GM21717 (cell line): ENCODE data around the gene PPARG.
"Not testable (repeated sequence)": the region's sequence is repeated elsewhere in the genome, so short reads cannot be mapped to it uniquely, and the experiment has no call there.

Source experiments
- ATAC-seq: cut with Tn5 transposase; IDR thresholded peaks from one replicate; pipeline ENCODE4 v1.9.1; 2021; ENCODE audit warnings: mild to moderate bottlenecking, moderate library complexity; ENCODE audit not compliant: unreplicated experiment

Gene PPARG

DNA sequence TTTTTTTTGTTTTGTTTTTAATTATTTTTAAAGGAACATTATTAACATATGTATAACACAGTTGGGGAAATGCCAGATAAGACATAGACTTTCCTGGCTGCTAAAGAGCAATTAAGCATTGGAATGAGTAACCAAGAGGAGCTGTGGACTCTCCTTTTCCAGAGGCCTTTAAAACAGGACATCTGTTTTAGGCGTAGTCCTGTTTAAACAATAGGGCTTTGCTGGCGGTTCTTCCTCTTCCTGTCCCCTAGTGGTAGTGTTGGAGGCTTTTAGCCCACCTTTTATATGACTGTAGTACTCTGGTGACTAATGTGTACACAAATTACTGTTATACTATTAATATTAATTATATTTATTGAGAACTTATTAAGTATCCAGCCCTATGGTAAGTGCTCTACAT, 81.9 kb downstream of the PPARG start:
- ATAC-seq: no peak

DNA sequence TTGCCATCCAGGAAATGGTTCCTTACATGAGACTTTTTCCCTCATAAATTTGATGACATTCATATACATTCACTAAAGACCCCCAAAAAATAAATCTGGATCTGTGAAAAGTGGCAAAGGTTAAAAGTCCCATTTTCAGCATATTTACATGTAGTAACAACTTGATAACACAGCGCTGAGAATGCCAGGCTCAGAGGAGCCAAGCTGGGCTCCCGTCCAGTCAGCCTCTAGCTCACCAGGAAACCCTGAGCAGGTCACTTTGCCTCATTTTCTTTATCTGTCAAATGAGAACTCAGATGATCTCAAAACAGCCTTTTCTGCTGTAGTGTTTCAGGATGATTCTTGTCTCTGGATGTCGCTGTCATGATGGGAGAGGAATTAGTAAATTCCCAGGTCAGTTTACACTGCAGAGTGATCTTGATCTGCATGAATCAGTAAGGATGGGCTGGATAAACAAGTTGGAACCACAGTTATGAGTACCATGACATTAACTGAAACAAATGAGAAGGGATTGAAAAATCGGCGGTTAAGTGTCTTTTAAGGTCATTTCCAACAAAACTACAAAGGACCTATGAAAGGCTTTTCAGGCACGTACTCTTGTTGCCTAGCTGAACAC, 82.8 kb downstream of the PPARG start:
- ATAC-seq: no peak

DNA sequence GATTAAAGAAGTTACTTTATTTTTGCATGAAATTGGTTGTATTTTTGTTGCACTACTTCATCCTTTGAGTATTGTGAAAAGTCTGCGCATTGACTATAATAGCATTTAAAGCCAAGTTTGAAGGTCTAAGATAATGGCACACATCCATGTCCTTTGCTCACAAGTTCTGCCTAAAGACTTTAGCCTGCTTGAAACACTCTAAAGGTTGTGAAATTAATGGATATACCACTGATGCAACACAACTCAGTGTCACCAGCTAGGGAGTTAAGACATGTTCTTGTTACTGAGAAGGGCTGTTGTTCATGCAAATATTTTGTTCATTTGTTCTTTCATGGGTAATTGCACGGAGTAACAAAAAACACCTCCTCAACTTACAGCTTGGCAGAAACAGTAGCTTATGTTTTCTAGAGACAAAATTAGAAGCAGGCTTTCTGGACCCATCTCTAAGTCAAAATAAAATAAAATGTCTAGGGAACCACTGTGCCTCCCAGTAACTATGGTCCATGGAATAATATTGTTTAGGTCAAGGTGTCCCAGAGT, 83.9 kb downstream of the PPARG start:
- ATAC-seq: no peak

DNA sequence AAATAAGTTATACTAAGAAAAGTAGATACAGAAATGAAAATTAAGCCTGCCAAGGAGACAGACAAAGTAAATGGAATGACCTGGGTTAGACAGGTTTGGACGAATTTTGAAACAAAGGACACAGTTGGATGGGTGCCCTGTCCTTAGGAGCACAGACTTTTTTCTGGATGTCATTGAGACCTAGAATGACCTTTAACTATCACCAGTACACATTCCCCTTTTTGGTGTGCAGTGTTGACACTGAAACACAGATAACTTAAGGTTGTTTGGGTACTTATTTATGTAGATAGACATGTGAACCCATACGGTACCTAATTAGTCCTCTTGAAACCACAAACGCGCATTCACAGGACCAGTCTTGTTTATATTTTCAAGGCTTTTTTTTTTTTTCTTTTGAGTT, 86.7 kb downstream of the PPARG start:
- ATAC-seq: no peak

DNA sequence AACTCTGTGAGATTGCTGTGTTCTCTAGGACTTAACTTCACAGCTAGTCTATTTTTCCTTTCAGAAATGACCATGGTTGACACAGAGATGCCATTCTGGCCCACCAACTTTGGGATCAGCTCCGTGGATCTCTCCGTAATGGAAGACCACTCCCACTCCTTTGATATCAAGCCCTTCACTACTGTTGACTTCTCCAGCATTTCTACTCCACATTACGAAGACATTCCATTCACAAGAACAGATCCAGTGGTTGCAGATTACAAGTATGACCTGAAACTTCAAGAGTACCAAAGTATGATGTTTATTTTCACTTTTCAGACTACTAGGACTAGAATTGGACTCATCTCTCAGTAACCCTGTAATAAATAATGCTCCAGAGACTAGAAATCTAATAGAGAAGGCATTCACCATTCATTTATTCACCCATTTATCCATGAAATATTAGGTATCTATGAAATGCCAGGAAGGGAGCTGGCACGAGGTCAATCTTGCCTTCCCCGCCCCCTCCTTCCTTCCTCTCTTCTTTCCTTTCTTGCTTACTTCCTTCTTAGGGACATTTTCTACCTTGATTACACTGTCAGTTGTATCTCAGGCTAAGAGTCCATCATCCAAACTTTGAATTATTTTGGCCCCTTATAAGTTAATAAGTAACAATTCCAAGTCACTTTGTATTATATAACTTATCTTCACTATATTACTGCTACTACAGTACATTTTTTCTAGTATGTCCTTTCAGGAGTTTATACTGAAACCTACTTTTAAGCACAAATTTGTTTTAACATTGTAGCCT, 91.0 kb downstream of the PPARG start:
- no peak for ATAC-seq

DNA sequence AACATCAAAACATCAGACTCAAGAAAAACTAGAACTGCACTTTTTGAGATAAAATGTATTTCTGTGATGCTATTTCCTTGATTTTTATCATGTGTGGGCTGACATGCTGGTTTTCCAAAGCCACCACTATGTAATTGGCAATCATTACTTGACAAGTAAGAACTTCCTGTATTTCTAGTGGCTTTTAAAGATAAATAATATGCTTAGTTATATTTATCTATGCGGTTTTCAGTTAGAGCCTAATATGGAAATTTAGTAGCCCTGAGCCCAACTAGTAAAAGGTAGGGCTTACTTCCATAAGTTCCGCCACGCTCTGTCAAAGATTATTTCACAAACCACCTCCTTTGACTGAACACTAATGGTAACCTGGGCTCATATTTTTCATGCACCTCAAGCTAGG, 91.6 kb downstream of the PPARG start:
- ATAC-seq: no peak

DNA sequence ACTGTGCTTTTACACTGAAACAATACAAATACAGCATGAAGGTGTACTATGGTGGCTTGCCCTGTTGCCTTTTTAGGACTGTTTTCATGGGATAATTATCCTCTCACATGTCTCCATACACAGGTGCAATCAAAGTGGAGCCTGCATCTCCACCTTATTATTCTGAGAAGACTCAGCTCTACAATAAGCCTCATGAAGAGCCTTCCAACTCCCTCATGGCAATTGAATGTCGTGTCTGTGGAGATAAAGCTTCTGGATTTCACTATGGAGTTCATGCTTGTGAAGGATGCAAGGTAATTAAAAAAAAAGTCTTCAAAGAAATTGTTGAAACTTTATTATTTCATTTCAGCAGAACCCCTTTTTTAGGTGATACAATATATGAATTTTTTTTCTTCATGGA, 92.3 kb downstream of the PPARG start:
- no peak for ATAC-seq

DNA sequence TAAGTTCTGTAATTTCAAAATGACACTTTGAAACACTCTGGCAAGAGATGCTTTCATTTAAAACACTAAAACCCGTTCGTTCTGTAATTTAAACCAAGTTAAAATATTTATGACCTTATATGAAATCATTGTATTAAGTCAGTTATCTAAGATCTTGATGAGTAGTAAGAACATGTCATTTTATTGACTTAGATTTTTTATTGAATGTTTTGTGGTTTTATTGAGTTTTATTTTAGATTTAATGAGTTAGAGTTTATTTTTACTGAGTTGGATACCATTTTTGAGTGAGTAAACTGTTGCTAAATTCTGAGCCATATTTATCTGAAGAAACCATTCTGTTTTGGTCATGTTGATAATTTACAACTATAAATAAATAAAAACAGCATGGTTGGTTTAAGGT, 94.3 kb downstream of the PPARG start:
- no peak for ATAC-seq

DNA sequence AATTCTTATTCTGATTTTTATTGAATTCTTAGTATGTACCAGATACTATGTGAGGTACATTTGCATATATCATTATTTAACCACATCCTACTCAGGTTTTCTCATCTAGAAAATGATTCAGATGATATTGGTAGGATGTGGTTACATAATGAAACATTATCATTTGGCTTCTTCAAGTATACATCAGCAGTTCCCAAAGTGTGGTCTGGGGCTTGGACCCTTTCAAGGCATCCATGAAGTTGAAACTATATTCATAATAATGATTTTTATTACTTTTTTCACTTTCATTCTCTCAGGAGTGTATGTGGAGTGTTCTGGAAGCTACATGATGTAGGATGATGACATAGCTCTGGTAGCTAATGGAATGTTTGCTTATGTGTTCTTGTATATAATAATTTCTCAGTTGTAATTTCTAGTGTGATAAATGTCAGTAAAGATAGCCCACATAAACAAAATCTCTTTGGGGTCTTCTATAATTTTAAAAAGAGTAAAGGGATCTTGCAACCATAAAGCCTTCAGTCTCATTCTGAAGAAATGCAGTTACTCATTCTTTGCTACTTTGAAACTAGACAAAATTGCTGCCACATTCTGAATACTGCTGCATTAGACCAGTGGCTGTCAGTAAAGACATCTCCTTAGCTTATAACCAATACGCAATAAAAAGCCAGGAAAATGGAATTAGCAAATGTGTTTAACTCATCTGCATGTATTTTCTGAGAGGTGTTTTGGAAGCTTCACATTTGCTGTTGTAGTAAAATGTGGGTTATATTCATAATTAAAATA, 95.8 kb downstream of the PPARG start:
- ATAC-seq: no peak

DNA sequence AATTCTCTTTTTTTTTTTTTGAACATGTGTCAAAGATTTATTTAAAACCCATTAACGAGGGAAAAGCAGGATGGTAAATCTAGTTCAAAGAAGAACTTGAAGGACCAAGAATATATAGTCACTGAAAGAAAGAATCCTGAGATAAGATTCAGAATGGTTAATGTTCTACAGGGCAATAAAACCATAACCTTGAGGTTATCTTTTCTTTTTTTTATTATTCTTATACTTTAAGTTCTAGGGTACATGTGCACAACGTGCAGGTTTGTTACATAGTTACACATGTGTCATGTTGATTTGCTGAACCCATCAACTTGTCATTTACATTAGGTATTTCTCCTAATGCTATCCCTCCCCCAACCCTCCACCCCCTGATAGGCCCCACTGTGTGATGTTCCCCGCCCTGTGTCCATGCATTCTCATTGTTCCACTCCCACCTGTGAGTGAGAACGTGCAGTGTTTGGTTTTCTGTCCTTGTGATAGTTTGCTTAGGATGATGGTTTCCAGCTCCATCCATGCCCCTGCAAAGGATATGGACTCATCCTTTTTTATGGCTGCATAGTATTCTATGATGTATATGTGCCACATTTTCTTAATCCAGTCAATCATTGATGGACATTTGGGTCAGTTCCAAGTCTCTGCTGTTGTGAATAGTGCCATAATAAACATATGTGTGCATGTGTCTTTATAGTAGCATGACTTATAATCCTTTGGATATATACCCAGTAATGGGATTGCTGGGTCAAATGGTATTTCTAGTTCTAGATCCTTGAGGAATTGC, 97.8 kb downstream of the PPARG start:
- ATAC-seq: not testable (repeated sequence)

DNA sequence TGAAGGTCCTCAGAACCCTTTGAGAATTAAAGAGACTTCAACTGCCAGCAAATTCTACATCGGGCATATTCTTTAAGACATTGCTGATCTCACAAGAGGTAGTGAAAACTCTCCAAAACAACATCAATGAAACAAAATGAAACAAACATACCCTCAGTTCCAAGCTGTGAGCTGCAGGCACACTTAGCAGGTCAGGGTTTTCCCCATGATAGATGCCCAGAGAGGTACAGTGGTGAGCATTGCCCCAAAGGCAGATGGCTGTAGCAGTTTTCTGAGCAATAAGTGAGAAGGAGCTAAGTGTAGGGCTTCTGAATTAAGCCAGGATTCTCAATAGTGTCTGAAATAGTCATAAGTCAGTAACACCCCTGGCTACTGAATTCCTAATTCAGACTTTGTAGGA, 99.3 kb downstream of the PPARG start:
- no peak for ATAC-seq

DNA sequence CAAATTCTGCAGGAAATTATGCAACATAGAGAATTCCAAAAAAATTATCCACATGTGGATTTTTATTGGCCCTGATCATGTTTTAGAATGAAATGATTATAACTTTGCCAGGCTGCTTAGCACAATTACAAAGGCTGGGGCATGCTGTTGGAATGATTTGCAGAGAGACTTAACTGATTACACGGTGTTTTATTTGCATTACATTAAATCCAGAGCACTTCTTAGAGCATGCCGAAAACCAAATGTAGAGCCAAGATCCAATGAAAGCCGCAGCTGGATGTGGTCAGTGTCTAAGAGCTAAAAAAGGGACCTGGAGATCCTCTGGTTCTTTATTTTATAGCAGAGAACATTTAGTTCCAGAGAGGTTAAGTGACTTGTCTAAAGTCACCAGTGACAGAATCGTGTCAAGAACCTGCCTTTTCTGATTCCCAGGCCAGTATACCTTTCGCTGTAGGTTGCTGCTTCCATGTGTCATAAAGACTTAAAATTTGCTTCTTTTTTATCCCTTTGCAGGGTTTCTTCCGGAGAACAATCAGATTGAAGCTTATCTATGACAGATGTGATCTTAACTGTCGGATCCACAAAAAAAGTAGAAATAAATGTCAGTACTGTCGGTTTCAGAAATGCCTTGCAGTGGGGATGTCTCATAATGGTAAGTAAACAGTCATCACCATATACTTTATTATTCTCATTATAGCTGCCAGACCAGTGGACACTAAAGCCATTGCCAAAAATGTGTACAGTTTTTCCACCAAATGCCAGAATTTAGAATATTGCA, 103.4 kb downstream of the PPARG start:
- no peak for ATAC-seq

DNA sequence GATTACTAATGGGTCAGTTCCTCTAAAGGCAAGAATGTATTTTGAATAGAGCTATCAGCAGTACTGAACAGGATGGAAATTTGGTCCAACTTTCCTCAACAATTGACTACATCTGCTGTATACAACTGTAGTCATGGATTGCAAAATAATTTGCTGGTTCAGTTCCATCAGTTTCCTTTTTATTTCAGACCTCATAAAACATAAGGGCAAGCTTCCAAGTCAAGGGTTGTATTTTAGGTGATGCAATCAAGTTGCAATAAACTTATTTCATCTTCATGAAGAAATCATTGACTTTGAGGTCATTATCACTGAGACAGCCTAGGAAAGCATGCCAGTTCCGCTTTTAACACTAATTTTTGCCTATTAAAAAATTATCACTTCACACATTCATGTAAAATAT, 105.0 kb downstream of the PPARG start:
- ATAC-seq: no peak

DNA sequence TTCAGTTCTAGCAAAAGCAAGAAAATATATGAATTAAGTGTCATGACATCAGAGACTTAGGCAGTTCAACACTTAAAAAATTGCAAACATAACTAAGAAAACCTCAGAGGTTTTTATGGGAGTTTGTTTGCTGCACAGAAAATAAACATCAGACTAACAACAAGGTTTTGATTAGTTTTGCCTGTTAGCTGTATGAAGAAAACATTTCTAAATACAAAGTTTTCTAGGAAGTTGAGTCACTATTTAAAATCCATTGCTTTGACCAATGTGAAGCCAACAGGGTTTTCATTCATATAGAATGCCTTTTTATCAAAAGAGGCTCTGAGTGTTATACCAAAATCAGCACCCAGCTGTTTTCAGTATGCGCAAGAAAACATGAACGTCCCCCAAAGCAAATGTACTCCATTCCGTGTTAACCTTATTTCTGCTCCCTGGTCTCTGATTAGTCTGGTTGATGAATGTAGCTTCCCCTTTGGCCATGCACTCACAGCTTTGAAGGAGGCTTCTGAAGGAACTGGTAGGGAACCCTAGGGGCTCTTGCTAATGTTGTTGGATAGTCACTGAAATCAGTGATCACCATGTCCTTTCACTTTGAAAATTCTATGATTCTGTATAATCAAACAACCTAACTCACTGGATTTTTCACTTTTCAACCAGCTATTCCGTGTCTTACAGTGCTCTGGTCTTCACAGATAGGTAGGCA, 105.8 kb downstream of the PPARG start:
- ATAC-seq: peak; percentile 23

DNA sequence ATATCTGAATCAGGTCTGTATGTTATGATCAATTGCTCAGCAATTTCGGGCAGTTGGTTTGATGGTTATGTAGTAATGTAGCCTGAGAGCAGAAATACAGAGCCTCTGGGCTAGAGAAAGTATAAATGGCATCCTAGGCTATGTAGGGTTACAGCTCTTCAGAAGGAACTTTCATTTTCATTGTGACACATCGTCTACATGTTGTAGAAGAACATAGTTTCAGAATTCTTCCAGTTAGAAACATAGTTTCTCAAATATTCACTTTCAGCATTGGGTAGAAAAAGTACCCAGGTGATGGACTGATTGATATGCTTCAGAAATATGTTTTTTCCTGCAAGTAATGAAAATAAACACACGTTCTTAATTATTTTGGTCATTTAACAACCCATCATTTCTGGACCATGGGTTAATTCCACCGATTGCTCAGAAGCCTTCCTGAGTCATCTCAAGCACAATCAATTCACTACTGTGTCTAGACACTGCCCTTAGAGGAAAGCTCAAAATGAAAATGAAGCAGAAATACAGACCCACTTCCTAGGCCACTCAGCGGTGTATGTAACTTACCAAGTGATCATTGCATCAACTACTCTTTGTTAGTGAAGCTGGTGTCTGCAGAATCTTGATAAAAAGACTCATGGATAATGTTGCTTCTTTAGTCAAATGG, 106.6 kb downstream of the PPARG start:
- peak; percentile 97 for ATAC-seq

DNA sequence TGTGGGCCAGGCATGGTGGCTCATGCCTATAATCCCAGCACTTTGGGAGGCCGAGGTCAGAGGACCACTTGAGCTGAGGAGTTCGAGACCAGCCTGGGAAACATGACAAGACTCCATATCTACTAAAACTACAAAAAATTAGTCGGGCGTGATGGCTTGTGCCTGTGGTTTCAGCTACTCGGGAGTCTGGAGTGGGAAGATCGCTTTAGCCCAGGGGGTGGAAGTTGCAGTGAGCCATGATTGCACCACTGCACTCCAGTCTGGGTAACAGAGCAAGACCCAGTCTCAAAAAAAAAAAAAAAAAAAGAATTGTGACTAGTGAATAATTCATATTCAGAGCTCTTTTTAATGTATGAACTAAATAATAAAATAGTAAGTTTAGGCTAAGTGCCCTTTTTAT, 107.6 kb downstream of the PPARG start:
- no peak for ATAC-seq

DNA sequence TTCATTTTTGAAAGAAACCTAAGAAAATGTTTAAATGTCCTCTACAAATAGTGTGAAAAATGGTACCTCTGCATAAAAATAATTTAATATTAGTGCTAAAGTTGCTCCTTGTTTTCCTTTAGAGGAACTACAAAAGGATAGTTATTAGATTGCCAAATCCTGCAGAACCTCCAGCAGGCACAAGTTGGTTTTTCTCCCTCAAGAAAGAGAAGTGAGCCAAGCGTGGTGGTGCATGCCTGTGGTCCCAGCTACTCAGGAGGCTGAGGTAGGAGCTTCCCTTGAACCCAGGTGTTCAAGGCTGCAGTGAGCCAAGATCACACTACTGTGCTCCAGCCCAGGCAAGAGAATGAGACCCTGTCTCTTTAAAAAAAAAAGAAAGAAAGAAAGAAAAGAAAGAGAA, 110.4 kb downstream of the PPARG start:
- no peak for ATAC-seq

DNA sequence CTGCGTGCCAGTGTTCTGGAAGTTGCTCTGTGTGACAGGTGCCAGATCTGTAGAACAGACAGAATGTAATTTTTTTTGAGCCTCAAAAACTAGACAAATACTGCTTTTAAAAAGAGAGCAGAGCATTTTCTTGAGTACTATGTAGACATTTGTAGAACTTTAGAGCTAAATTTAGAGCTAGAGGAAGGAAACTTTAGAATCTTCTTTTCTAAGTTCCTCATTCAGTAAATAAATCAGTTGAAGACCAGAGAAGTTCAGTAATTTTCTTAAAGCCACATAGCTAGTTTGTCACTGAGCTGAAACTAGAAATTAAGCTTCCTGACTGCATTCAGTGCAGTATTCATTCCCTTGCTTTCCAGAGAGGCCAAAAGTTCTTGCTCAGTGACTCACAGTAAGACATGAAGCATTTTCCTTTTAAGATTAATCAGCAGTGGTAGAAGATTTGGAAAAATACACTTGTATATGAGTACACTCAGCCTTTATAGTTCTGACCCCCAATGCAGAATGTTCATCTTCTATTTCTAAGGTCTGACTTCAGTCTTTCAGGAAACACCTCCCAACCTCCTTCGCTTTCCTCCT, 111.8 kb downstream of the PPARG start:
- ATAC-seq: no peak

DNA sequence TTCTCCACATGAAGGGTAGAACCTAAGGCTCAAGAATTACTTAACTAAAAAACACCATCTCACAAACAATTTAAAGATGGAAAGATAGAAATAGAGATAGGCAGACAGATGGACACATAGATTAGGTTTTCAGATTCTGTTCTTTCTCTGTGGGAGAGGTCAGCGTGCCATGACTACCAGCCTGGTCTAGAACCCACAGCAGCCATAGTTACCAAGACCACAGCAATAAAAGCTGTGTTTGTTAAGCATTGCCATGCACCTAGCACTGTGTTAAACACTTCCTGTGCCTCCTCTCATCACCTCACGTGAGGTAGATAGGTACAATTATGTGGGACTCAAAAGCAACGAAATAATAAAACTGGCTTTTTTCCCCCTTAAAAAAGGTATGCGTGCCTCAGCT, 112.3 kb downstream of the PPARG start:
- no peak for ATAC-seq
